Left renal pelvis (tissue), 4 donors: ENCODE measurements around the gene SLC6A4. TPM values are rescaled to one million over a fixed set of nuclear protein-coding genes. Genes with fewer than 3 reads are reported as not detected.
"Not testable (repeated sequence)": the region's sequence is repeated elsewhere in the genome, so short reads cannot be mapped to it uniquely, and the experiment has no call there.

ENCODE experiments used
- DNase-seq, 4 donors: peaks; one replicate each; pipeline ENCODE4 v3.0.0-alpha.2; 2013; ENCODE audit warnings: low read depth in 4 of 4, low spot score in 3 of 4
- polyA plus RNA-seq, 4 donors: library from polyadenylated mRNA; unstranded; fragments of 120-200 nt; gene quantifications; one replicate each; pipeline ENCODE4 v1.2.1, GENCODE V29; 2013; ENCODE audit not compliant: insufficient read length in 4 of 4

The SLC6A4 gene
- polyA plus RNA-seq, 4 donors: 0.44 to 5.9 (median 1.4) TPM

GRCh38 chr17:30221346-30221745 is 14.2 kb downstream of the SLC6A4 start:
- no peak for DNase-seq

GRCh38 chr17:30220414-30220813 is 15.1 kb downstream of the SLC6A4 start:
- no peak for DNase-seq

DNA sequence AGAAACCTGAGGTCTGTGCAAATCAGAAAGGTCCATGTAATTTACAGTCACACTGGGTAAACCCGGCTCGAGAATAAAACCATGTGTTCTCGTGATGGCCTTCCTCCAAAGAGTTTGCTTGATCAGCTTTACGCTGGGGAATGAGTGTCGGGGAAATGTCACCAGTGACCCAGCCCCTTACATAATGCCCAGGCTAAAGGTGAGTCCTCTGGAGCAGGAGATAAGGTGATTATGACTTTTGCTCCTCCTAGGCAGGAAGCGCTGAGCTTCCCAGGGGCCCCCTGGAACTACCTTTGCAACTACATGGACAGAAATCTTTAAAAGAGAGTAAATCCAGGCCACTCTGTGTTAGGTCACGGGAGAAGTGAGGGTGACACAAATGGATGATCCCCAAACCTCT is 15.7 kb downstream of the SLC6A4 start:
- DNase-seq: no peak

DNA sequence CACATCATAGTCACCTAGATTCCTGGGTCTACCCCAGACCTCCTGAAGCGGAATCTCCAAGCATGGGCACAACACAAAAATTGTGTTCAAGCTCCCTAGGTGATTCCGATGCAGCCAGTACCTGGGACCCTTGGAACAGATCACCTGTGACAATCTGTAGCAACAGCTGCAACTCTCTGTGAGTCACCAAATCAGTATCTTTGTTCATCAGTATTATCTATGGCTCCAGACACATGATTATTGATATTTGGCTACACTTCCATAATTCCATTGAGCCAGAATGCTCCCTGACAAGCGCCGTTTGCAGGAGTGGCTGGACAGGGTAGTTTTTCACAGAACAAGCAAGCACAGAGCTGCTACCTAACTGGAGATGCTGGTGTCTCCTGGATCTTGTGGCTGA is 16.2 kb downstream of the SLC6A4 start:
- no peak for DNase-seq

- DNase-seq: no peak
Measured at GRCh38 chr17:30218799-30219198, 16.7 kb downstream of the SLC6A4 start.

GRCh38 chr17:30217746-30218245 is 17.7 kb downstream of the SLC6A4 start:
- no peak for DNase-seq

DNA sequence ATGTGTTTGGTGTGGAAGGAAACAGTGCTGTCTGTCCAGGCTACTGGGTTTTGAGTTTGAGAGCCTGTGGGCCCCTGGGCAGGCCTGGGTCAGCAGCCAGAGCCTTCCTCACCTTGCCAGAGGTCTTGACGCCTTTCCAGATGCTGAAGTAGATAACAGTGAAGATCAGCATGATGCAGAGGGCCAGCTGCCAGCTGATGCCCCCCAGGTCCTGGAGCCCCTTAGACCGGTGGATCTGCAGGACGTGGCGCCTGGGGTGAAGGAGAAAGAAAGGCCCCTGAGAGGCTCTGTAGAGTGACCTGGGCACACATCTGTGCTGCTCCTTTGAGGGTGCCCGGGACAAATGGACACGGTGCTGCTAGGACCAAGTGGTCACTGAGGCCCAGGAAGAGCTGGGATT is 18.4 kb downstream of the SLC6A4 start:
- DNase-seq: no peak

DNA sequence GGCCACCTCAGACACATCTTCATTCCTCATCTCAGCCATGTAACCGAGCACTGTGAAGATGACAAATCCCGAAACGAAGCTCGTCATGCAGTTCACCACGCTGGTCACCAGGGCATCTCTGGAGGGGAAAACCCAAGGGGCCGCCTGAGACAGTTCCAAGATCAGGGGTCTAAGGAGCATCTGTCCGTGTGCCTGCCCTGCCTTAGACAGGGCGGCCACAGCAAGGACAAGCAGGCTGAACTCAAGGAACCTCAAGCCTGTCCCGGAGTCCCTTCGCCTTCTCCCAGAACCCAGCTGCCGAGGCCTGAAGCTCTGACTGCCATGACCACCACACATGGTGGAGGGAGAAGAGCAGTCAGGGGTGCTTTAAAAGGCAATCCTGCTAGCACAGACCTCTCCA is 22.7 kb downstream of the SLC6A4 start:
- DNase-seq: no peak

GRCh38 chr17:30211371-30211770 is 24.1 kb downstream of the SLC6A4 start:
- DNase-seq: no peak

- DNase-seq: no peak
Measured at GRCh38 chr17:30210901-30211300, 24.6 kb downstream of the SLC6A4 start.

GRCh38 chr17:30210366-30210765 is 25.1 kb downstream of the SLC6A4 start:
- no peak for DNase-seq

DNA sequence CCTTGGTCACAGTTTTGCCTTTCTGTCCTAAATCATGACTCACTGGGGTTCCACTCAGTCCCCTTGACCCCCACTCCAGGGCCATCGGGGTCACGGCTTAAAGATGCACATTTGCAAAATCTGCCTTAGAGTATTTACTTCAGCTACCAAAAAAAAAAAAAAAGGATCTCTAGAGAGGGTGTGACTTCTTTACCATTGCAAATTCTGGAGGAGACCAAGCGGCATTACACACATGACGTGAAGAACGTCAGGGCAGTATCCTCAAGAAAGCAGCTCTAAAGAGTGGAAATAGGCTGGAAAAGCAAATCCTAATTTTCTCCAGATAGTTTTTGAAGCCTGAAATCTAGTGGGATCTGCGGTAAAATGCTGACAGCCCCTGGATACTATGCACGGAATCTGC is 25.6 kb downstream of the SLC6A4 start:
- no peak for DNase-seq

DNA sequence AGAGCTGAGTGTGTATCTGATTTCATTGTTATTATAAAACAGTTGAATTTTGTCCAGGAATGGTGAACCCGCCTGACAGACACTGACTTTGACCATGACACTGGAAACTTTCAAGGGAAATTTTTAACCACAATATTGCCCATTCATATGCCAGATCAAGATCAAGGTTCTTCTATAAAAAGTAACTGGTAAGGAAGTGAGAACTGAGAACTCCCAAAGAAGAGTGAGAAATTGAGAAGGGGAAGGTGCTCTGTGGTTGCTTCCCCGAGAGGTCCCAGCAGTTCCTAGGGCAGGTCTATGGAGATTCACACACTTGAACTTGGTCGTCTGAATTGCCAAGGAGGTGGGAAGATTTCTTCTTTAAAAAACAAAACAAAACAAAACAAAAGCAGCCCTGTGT is 27.3 kb downstream of the SLC6A4 start:
- no peak for DNase-seq

- no peak for DNase-seq
Measured at GRCh38 chr17:30207655-30208054, 27.8 kb downstream of the SLC6A4 start.

GRCh38 chr17:30203471-30203981 is 32.0 kb downstream of the SLC6A4 start:
- DNase-seq: no peak

DNA sequence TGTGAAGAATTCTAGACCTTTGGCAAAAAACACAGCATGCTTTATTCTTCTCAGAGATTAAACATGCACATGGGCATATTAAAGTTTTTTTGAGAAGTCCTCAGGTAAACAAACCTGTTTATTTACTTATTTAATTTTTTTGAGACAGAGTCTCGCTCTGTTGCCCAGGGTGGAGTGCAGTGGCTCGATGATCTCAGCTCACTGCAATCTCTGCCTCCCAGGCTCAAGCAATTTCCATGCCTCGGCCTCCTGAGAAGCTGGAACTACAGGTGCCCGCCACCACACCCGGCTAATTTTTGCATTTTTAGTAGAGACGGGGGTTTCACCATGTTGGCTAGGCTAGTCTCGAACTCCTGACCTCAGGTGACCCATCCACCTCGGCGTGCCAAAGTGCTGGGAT is 34.8 kb downstream of the SLC6A4 start:
- DNase-seq: not testable (repeated sequence)

DNA sequence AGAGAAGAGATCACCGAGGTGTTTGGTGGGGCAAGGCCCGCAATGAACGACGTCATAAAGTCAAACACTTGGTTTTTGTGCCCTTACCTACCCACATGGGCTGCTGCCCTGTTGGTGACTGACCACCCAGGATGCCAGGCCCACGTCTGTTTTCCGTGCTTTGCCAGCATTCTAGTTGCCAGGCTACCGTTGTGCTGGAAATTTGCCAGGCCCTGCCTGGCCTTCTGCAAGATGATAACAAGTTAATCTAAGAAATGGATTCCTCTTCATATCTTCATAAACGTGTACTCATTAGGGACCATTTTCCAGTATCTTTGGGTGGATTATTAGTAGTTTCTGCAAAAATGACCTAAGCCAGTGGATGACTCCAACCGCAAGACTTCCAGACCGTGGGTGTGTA is 35.4 kb downstream of the SLC6A4 start:
- DNase-seq: no peak

- no peak for DNase-seq
Measured at GRCh38 chr17:30199600-30199999, 35.9 kb downstream of the SLC6A4 start.

DNA sequence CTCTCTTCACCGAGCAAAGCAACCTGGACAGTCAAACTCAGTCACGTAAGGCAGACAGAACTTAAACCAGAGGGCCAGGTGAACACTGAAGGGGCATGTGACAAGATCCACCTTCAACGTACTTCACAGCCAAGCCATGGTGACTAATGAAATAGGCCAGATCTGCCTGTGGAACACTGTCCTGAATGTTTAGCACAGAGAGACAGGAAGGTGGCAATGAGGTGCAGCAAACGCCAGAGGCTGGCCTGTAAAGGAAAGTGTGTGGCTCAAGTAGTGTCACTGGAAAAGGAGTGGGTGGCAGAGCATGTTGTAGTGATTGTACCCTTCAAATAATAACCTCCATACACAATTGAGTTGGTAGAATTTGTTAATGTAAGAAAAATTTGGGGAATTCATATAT is 38.1 kb downstream of the SLC6A4 start:
- DNase-seq: no peak

DNA sequence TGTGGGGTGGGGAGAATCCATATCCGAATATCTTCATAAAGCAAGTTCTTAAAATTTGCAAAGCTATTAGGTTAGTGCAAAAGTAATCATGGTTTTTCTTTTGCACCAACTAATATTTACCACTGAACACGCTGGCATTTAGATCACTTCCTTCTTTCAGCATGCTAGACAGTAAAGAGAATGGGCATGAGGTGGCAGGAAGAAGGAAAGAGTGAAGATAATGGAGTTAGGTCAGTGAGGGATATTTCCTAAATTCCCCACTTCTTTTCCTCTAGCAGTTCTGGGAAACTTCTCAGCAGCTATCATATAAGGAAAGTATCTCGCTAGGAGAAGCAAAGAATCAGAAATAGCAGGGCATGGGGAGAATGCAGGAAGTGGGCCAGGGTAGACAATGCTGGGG is 39.0 kb downstream of the SLC6A4 start:
- DNase-seq: no peak

- DNase-seq: no peak
Measured at GRCh38 chr17:30191072-30191471, 44.4 kb downstream of the SLC6A4 start.

DNA sequence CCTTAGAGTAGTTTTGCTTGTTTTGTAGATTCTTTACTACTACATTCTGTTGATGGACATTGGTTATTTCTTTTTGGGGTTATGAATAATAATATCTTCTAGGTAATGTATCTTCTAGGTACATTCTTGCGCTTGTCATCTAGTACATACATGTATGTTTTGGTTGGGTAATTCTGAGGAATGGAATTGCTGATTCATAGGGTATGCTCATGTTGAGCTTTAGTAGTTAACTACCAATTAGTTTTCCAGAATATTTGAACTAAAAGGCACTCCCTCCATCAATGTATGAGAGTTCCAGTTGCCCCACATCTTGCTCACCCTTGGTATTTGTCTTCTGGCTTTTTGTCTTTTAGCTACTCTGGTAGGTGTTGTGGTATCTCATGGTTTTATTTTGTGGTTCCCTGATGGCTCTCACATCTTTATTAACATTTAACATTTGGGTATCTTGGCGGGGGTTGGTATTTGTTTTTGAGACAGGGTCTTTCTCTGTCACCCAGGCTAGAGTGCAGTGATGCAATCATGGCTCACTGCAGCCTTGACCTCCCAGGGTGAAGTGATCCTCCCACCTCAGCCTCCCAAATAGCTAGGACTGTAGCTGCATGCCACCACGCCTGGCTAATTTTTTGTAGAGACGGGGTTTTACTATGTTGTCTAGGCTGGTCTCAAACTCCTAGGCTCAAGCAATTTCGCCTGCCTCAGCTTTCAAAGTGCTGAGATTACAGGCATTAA is 47.1 kb downstream of the SLC6A4 start:
- DNase-seq: no peak

- no peak for DNase-seq
Measured at GRCh38 chr17:30187573-30187972, 47.9 kb downstream of the SLC6A4 start.
